ENCODE results near the gene ITPR1. TPM values are rescaled to one million over a fixed set of nuclear protein-coding genes. Genes with fewer than 3 reads are reported as not detected.

ITPR1 gene
- polyA plus RNA-seq, 1 of the 3 experiments (the other 2 are of a cell fraction), result 5.9 TPM

GRCh38 chr3:4596612-4597011, 103.5 kb downstream of the ITPR1 start:
- no peaks in the 10 kb centered on the region for H3K79me2 ChIP-seq (ENCODE audit: insufficient read depth)
- H3K4me3 ChIP-seq (ENCODE audit: low read depth in 2 of 2, low read length in 1 of 2), result no peak overlapping the region
- no peaks in the 10 kb centered on the region for H3K36me3 ChIP-seq (replicated peaks in 1 of 2; ENCODE audit: control insufficient read depth in 1 of 2, insufficient read depth in 2 of 2, low read length in 1 of 2)
- 87% methylated on average over 2 of the region's 3 CpGs for WGBS (ENCODE audit: low lambda C conversion rate)
- no peak overlapping the region for H3K9ac ChIP-seq
- POLR2A ChIA-PET, result interaction anchor here (0.6 to 1.3 kb wide), 3 partner anchors 73 to 103 kb away, joined by 3 to 6 read pairs (median 3); partner anchors contain the start of gene ITPR1
- H3K9me2 ChIP-seq, result no peaks in the 10 kb centered on the region
- H2AFZ ChIP-seq (ENCODE audit: low read depth), result no peak overlapping the region
- no peaks in the 10 kb centered on the region for H3F3A ChIP-seq (replicated peaks; ENCODE audit: insufficient read depth)
- no peak for TF ChIP-seq JUND (IDR thresholded peaks at IDR 0.05)
- peak; percentile 26; the same call in 1 of the 2 replicates for TF ChIP-seq MXI1 (IDR thresholded peaks at IDR 0.05; ENCODE audit: low read depth, low read length)
- 0 out of 2 replicates have a peak, but pooled peaks have one; percentile 5 for TF ChIP-seq RAD21 (IDR thresholded peaks at IDR 0.05; ENCODE audit: low read length)
- no peak for TF ChIP-seq SMC3 (IDR thresholded peaks at IDR 0.05; ENCODE audit: low read depth, low read length)
- peak in 1 of 2 experiments; percentile 32; a peak in 1 of 4 replicates for TF ChIP-seq EP300 (IDR thresholded peaks at IDR 0.05; ENCODE audit: borderline replicate concordance in 1 of 2, low read depth in 1 of 2, low read length in 1 of 2)
- no peak for TF ChIP-seq RXRA (IDR thresholded peaks at IDR 0.05; ENCODE audit: borderline replicate concordance, low read depth)
- TF ChIP-seq FOSL2 (IDR thresholded peaks at IDR 0.05; ENCODE audit: borderline replicate concordance, low read depth), result no peak
- TF ChIP-seq CTCF (IDR thresholded peaks at IDR 0.05), result no peak
- no peaks in the 10 kb centered on the region for H3K9me3 ChIP-seq
- no peaks in the 10 kb centered on the region for H3K27me3 ChIP-seq (ENCODE audit: insufficient read depth)
- no peak overlapping the region for H3K4me2 ChIP-seq
- H3K4me1 ChIP-seq (ENCODE audit: control insufficient read depth in 1 of 2, insufficient read depth in 2 of 2, low read depth in 1 of 2, low read length in 1 of 2), result peaks cover 0 to 22% of the 10 kb centered on the region in 2 experiments; a peak in 2 of 4 replicates
- H3K27ac ChIP-seq (ENCODE audit: low read depth in 2 of 2, low read length in 1 of 2), result peak overlapping the region in 1 of 2 experiments; percentile 71; a peak in 2 of 4 replicates
- DNase-seq, result peak; percentile 44
- H4K20me1 ChIP-seq (ENCODE audit: insufficient read depth), result no peaks in the 10 kb centered on the region
- CTCF ChIA-PET, result interaction anchor here (1.0 to 1.5 kb wide), 4 partner anchors 8 to 246 kb away, joined by 3 to 9 read pairs (median 4); no protein-coding TSS in a partner anchor

GRCh38 chr3:4597208-4597985, 104.2 kb downstream of the ITPR1 start:
- no peak overlapping the region for H3K9ac ChIP-seq
- no peaks in the 10 kb centered on the region for H3K27me3 ChIP-seq (ENCODE audit: insufficient read depth)
- H2AFZ ChIP-seq (ENCODE audit: low read depth), result no peak overlapping the region
- H3K9me2 ChIP-seq, result no peaks in the 10 kb centered on the region
- CTCF ChIA-PET, result interaction anchor here (1.0 to 1.5 kb wide), 3 partner anchors 9 to 247 kb away, joined by 3 to 9 read pairs (median 4); no protein-coding TSS in a partner anchor
- no peaks in the 10 kb centered on the region for H3K36me3 ChIP-seq (replicated peaks in 1 of 2; ENCODE audit: control insufficient read depth in 1 of 2, insufficient read depth in 2 of 2, low read length in 1 of 2)
- H3K4me1 ChIP-seq (ENCODE audit: control insufficient read depth in 1 of 2, insufficient read depth in 2 of 2, low read depth in 1 of 2, low read length in 1 of 2), result peaks cover 0 to 22% of the 10 kb centered on the region in 2 experiments; a peak in 2 of 4 replicates
- no peak overlapping the region for H3K4me3 ChIP-seq (ENCODE audit: low read depth in 2 of 2, low read length in 1 of 2)
- no peak overlapping the region for H3K4me2 ChIP-seq
- H3K27ac ChIP-seq (ENCODE audit: low read depth in 2 of 2, low read length in 1 of 2), result peak overlapping the region in 1 of 2 experiments; percentile 71; a peak in 2 of 4 replicates
- H3K9me3 ChIP-seq, result no peaks in the 10 kb centered on the region
- 47% methylated on average over 6 of the region's 6 CpGs for WGBS (ENCODE audit: low lambda C conversion rate)
- H3K79me2 ChIP-seq (ENCODE audit: insufficient read depth), result no peaks in the 10 kb centered on the region
- POLR2A ChIA-PET, result interaction anchor here (0.6 to 1.3 kb wide), 2 partner anchors 93 to 104 kb away, joined by 3 to 6 read pairs; partner anchors contain the start of gene ITPR1
- H4K20me1 ChIP-seq (ENCODE audit: insufficient read depth), result no peaks in the 10 kb centered on the region
- H3F3A ChIP-seq (replicated peaks; ENCODE audit: insufficient read depth), result no peaks in the 10 kb centered on the region
- DNase-seq, result no peak
- TF ChIP-seq MEF2A (IDR thresholded peaks at IDR 0.05; ENCODE audit: borderline replicate concordance, low read depth) (no peak), GATA2 (CRISPR knock-in tag; IDR thresholded peaks at IDR 0.05) (no peak), SIN3A (IDR thresholded peaks at IDR 0.05; ENCODE audit: borderline replicate concordance, low read depth, low read length) (no peak), TAF1 (IDR thresholded peaks at IDR 0.05; ENCODE audit: borderline replicate concordance, low read depth, low read length) (no peak), POLR2AphosphoS5 (IDR thresholded peaks at IDR 0.05; ENCODE audit: low read depth, low read length) (no peak), USF2 (IDR thresholded peaks at IDR 0.05; ENCODE audit: borderline replicate concordance, low read depth, low read length) (no peak), CHD2 (IDR thresholded peaks at IDR 0.05; ENCODE audit: low read length, partially characterized antibody) (no peak), EP300 (IDR thresholded peaks at IDR 0.05; ENCODE audit: borderline replicate concordance in 1 of 2, low read depth in 1 of 2, low read length in 1 of 2) (no peak; a peak in 1 of 4 replicates), PBX3 (IDR thresholded peaks at IDR 0.05) (no peak), TCF12 (IDR thresholded peaks at IDR 0.05) (no peak), REST (IDR thresholded peaks at IDR 0.05; ENCODE audit: low read depth, low read length) (no peak), RXRA (IDR thresholded peaks at IDR 0.05; ENCODE audit: borderline replicate concordance, low read depth) (no peak)

Measured in SK-N-SH (cell line).